GM12873 (cell line): Measurements from ENCODE around the gene INSYN2B.

ENCODE experiments used
- CTCF ChIP-seq: IDR thresholded peaks from 2 replicates; pipeline ENCODE4 v1.5.1; 2012; ENCODE audit warnings: low read depth, mild to moderate bottlenecking, moderate library complexity, low read length, control low read depth; ENCODE audit not compliant: insufficient read depth; ENCODE audit errors: missing control alignments

Gene INSYN2B

DNA sequence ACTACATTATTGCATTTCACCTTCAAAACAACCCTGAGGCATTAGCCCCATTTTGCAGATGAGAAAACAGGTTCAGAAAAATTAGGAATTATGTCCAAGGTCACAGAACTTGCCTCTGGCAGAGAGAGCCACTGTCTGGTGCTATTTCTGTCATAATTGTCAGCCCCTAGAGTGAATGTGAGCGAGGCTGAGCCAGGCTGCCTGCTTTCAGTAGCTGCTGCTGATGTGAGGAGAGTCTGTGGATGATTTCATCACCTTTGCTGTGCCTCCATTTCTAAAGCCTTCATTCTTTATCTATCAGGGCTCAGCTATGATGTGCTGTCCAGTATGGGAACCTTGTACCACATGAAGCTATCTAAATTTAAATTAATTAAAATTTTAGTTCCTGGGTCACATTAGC, 71.4 kb downstream of the INSYN2B start:
- no peak for TF ChIP-seq CTCF

DNA sequence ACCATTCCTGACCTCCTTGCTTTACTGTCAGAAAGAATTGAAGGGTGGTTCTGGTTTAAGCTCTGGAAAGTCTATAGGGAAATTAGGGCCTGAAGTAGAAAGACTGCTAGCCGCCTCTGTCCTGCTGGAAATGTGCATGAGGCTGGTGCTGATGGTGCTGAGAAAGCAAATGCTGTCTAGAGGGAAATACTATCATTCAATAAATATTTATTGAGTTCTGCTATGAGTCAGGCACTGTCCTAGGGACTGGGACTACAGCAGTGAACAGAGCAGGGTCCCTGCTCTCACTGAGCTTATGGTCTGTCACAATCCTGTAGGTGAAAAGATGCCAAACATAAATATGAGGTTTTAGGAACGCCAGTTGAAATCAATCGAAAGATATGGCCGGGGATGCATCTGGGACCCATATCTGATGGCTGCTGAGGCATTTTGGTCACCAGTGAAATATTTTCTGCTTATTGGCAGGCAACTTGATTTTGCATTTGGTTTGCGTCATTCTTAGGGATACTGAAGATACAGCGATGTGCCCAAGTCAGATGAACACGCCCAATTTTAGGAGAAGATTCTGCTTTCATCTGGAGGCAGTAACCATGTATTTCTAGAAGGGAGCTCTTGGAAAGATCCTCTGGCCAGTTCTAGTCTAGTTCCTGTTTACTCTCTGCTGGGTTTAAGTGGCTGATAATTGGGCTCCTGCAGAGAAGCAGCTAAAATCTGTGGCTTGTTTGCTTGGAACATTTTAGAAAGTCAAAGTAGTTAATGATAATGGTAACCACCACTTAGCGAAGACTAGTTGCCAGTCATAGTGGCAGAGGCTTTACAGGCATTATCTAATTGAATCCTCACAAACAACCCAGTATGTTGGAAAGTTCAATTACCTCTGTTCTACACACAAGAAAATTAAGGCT, 73.3 kb downstream of the INSYN2B start:
- no peak for TF ChIP-seq CTCF

DNA sequence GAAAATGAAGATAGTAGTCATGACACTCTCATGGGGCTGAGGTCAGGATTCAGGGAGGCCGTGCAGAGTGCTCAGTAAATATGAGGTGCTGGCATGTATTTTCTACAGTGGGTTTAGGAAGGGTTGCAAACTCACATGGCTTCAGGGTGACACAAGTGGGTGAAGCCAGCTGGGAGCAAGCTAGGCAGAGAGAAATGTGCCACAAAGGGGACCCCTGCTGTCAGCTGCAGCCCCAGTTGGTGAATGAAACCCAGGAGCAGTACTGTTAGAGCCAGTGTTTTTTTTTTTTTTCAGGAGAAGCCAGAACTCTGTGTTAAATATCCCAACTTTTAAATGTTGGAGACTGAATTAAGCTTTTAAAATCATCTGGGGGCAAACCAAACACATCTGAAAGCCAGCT, 75.3 kb downstream of the INSYN2B start:
- no peak for TF ChIP-seq CTCF

- no peak for TF ChIP-seq CTCF
Measured at GRCh38 chr5:169904508-169904907, 75.8 kb downstream of the INSYN2B start.

- no peak for TF ChIP-seq CTCF
Measured at GRCh38 chr5:169904059-169904458, 76.2 kb downstream of the INSYN2B start.

- no peak for TF ChIP-seq CTCF
Measured at GRCh38 chr5:169901896-169902295, 78.4 kb downstream of the INSYN2B start.

DNA sequence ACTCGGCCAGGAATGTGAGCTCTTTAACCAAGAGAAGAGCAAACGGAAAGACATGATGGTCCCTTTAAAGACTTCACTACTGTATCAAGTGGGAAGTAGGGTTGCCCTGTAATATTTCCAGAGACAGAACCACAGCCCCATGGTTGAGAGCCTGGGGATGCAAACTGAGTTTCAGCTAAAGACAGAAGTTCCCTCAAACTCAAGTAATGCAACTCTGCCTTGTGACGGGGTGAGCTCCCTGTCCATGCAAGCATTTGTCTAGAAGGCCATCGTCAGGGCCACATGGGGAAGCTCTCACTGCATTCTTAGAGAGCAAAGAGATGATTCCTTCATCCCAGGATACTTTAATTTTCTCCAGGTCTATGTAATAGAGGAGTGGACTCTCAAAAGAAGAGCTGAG, 82.8 kb downstream of the INSYN2B start:
- TF ChIP-seq CTCF = no peak
